Tibial nerve (tissue), 4 donors: ENCODE results near the gene CROCC2.

Experiments used
- EP300 ChIP-seq, 2 donors: sonication (generic); formaldehyde crosslinking; IDR thresholded peaks; one replicate each; pipeline ENCODE4 v1.6.1; 2017; ENCODE audit warnings: antibody characterized with exemption in 2 of 2, mild to moderate bottlenecking in 1 of 2
- POLR2A ChIP-seq, 2 donors: fragments of 450-650 bp; IDR thresholded peaks; one replicate each; pipeline ENCODE4 v1.6.1; 2017; ENCODE audit warnings: antibody characterized with exemption in 2 of 2, mild to moderate bottlenecking in 2 of 2, moderate library complexity in 2 of 2
- TF ChIP-seq, protein P1 (sequence below), 5 experiments: fragments of 200-600 bp in 3 of 5; fragments of 450-650 bp in 2 of 5; sonication (generic) in 3 of 5; IDR thresholded peaks; one replicate each; pipeline ENCODE4 v1.5.1; 2016 to 2019; ENCODE audit warnings: antibody characterized with exemption in 5 of 5, mild to moderate bottlenecking in 3 of 5, moderate library complexity in 2 of 5

DNA sequence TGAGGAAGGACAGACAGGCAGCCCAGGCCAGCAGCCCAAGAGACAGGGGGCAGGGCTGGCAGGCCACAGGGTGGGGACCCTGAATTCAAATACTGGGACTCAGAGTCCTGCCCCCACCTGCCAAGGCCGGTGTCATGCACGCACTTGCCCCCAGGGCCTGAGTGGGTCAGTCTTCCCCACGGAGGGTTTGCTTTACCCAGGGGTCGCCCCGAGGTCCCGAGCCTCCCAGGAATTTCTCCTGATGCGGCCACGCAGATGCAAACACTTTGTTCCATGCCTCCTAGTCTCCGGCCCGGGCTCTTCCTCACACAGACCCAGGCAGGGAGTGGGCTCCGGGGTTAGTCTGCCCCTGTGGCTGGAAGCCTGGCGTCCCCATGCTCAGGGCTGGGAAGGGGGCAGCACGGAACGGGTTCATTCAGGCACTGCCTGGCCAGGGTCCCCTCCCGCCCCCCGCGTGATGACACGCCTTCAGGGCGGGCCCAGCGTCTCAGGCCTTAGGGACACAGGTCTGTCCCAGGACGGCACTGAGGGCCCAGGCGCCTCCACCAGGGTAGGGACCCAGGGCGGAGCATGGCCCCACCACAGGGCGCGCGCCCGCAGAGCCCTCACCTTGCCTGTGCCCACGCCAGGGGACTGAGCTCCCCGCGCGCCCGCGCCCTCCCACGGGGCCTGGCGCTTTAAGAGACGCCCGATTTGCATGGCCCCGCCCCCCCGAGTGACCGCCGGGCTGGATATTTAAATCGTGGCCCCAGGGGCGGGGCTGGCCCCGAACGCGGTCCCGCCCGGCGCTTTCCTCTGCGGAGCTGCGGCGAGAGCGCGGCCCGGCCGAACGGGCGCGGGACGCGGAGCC lies 91.9 kb downstream of the CROCC2 start, which contains the start of gene SNED1:
- TF ChIP-seq, protein P1, sequence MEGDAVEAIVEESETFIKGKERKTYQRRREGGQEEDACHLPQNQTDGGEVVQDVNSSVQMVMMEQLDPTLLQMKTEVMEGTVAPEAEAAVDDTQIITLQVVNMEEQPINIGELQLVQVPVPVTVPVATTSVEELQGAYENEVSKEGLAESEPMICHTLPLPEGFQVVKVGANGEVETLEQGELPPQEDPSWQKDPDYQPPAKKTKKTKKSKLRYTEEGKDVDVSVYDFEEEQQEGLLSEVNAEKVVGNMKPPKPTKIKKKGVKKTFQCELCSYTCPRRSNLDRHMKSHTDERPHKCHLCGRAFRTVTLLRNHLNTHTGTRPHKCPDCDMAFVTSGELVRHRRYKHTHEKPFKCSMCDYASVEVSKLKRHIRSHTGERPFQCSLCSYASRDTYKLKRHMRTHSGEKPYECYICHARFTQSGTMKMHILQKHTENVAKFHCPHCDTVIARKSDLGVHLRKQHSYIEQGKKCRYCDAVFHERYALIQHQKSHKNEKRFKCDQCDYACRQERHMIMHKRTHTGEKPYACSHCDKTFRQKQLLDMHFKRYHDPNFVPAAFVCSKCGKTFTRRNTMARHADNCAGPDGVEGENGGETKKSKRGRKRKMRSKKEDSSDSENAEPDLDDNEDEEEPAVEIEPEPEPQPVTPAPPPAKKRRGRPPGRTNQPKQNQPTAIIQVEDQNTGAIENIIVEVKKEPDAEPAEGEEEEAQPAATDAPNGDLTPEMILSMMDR (IDR thresholded peaks at IDR 0.05): peak in 1 of 5 experiments; percentile 4
- TF ChIP-seq POLR2A (IDR thresholded peaks at IDR 0.05) (peak in 1 of 2 donors; percentile 82), EP300 (IDR thresholded peaks at IDR 0.05) (peak; percentile 45 to 78)
